ENCODE results near the gene PIGQ. TPM values are rescaled to one million over a fixed set of nuclear protein-coding genes. Genes with fewer than 3 reads are reported as not detected.

The PIGQ gene
- total RNA-seq, 1 experiment from 2014 or later = 72.5 TPM

- ChIA-PET POLR2A (ENCODE audit: unreplicated experiment) (interaction anchor here (0.5 to 0.7 kb wide), 2 partner anchors 32 to 94 kb away, joined by 4 to 6 read pairs; no protein-coding TSS in a partner anchor), CTCF (no interaction called here)
- intact Hi-C loops (cut with micrococcal nuclease; ENCODE audit: unreplicated experiment) = loop anchor here (2.0 kb wide), 1 partner anchor 55 kb away; no protein-coding TSS in a partner anchor
- BruUV-seq (replicated peaks) = no TSS peak
- Histone ChIP-seq H3K9me3 (ENCODE audit: insufficient read depth, low read depth) (no peaks in the 10 kb centered on the region), H2AFZ (peak within 1 kb of the TSS; percentile 80), H3K4me1 (replicated peaks; ENCODE audit: insufficient read depth) (peaks cover 46% of the 10 kb centered on the region), H3K4me2 (peak within 1 kb of the TSS; percentile 99), H3F3A (ENCODE audit: insufficient read depth, low read depth) (peaks cover 35% of the 10 kb centered on the region), H3K4me3 (peak within 1 kb of the TSS; percentile 81), H3K36me3 (ENCODE audit: low read depth) (no peaks in the 10 kb centered on the region), H3K79me2 (ENCODE audit: low read depth) (peaks cover 54% of the 10 kb centered on the region), H3K9me2 (ENCODE audit: insufficient read depth) (no peaks in the 10 kb centered on the region), H3K27me3 (ENCODE audit: insufficient read depth, low read depth) (no peaks in the 10 kb centered on the region), H3K27ac (peak within 1 kb of the TSS; percentile 78), H4K20me1 (ENCODE audit: insufficient read depth) (peaks cover 32% of the 10 kb centered on the region)
- peak; percentile 88 to 99 for DNase-seq
- no peak for TF ChIP-seq EZH2 (IDR thresholded peaks at IDR 0.05; ENCODE audit: low read depth)
- TF ChIP-seq, protein P1, sequence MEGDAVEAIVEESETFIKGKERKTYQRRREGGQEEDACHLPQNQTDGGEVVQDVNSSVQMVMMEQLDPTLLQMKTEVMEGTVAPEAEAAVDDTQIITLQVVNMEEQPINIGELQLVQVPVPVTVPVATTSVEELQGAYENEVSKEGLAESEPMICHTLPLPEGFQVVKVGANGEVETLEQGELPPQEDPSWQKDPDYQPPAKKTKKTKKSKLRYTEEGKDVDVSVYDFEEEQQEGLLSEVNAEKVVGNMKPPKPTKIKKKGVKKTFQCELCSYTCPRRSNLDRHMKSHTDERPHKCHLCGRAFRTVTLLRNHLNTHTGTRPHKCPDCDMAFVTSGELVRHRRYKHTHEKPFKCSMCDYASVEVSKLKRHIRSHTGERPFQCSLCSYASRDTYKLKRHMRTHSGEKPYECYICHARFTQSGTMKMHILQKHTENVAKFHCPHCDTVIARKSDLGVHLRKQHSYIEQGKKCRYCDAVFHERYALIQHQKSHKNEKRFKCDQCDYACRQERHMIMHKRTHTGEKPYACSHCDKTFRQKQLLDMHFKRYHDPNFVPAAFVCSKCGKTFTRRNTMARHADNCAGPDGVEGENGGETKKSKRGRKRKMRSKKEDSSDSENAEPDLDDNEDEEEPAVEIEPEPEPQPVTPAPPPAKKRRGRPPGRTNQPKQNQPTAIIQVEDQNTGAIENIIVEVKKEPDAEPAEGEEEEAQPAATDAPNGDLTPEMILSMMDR (conservative IDR thresholded peaks at IDR 0.05) = no peak; the same call in 1 of the 2 replicates
Measured at GRCh38 chr16:589658-590187, 20.0 kb downstream of the PIGQ start, which contains the start of gene RAB40C. Gene RAB40C (plus strand): TSS chr16:590066. CDS start chr16:590292, 226 bp downstream.

- H3F3A ChIP-seq (ENCODE audit: insufficient read depth, low read depth) = peaks cover 35% of the 10 kb centered on the region
- TF ChIP-seq, protein P1 (conservative IDR thresholded peaks at IDR 0.05) = no peak
- no peak for TF ChIP-seq EZH2 (IDR thresholded peaks at IDR 0.05; ENCODE audit: low read depth)
- no TSS peak for BruUV-seq (replicated peaks)
- peak overlapping the region; percentile 81 for H3K4me3 ChIP-seq
- 0 out of 2 replicates have a peak overlapping the region, but pooled peaks have one; percentile 75 for H2AFZ ChIP-seq
- no peak overlapping the region for H3K27ac ChIP-seq
- peaks cover 46% of the 10 kb centered on the region for H3K4me1 ChIP-seq (replicated peaks; ENCODE audit: insufficient read depth)
- no peaks in the 10 kb centered on the region for H3K27me3 ChIP-seq (ENCODE audit: insufficient read depth, low read depth)
- H3K9me3 ChIP-seq (ENCODE audit: insufficient read depth, low read depth) = no peaks in the 10 kb centered on the region
- peaks cover 35% of the 10 kb centered on the region for H4K20me1 ChIP-seq (ENCODE audit: insufficient read depth)
- peaks cover 60% of the 10 kb centered on the region for H3K79me2 ChIP-seq (ENCODE audit: low read depth)
- no peaks in the 10 kb centered on the region for H3K36me3 ChIP-seq (ENCODE audit: low read depth)
- CTCF ChIA-PET = no interaction called here
- DNase-seq = peak in 1 of 2 experiments; percentile 38
- POLR2A ChIA-PET (ENCODE audit: unreplicated experiment) = interaction anchor here (0.6 to 0.7 kb wide), 3 partner anchors 32 to 92 kb away, joined by 3 to 4 read pairs (median 3); no protein-coding TSS in a partner anchor
- H3K4me2 ChIP-seq = peak overlapping the region; percentile 99
- intact Hi-C loops (cut with micrococcal nuclease; ENCODE audit: unreplicated experiment) = no loop called here
- H3K9me2 ChIP-seq (ENCODE audit: insufficient read depth) = no peaks in the 10 kb centered on the region
Measured at GRCh38 chr16:590188-590814, 20.5 kb downstream of the PIGQ start.

DNA sequence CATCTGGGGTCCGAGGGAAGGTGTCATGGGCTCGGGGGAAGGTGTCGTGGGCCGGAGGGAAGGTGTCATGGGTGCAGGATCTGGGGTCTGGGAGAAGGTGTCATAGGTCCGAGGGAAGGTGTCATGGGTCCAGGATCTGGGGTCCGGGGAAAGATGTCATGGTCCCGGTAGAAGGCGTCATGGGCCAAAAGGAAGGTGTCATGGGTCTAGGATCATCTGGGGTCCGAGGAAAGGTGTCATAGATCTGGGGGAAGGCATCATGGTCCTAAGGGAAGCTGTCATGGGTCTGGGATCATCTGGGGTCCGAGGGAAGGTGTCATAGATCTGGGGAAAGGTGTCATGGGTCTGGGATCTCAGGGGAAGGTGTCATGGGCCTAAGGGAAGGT, 21.0 kb downstream of the PIGQ start:
- no TSS peak for BruUV-seq (replicated peaks)
- Histone ChIP-seq H3K9me3 (ENCODE audit: insufficient read depth, low read depth) (no peaks in the 10 kb centered on the region), H3K36me3 (ENCODE audit: low read depth) (no peaks in the 10 kb centered on the region), H3K79me2 (ENCODE audit: low read depth) (peaks cover 65% of the 10 kb centered on the region), H3K4me3 (peak overlapping the region; percentile 81), H3K4me1 (replicated peaks; ENCODE audit: insufficient read depth) (peaks cover 46% of the 10 kb centered on the region), H3K27me3 (ENCODE audit: insufficient read depth, low read depth) (no peaks in the 10 kb centered on the region), H2AFZ (no peak overlapping the region), H3K4me2 (peak overlapping the region; percentile 99), H3F3A (ENCODE audit: insufficient read depth, low read depth) (peaks cover 35% of the 10 kb centered on the region), H3K27ac (no peak overlapping the region), H4K20me1 (ENCODE audit: insufficient read depth) (peaks cover 39% of the 10 kb centered on the region), H3K9me2 (ENCODE audit: insufficient read depth) (no peaks in the 10 kb centered on the region)
- intact Hi-C loops (cut with micrococcal nuclease; ENCODE audit: unreplicated experiment) = no loop called here
- ChIA-PET POLR2A (ENCODE audit: unreplicated experiment) (interaction anchor here (0.6 to 0.7 kb wide), 3 partner anchors 31 to 91 kb away, joined by 3 to 4 read pairs (median 3); no protein-coding TSS in a partner anchor), CTCF (no interaction called here)
- no peak for DNase-seq
- TF ChIP-seq, protein P1 (conservative IDR thresholded peaks at IDR 0.05) = no peak
- no peak for TF ChIP-seq EZH2 (IDR thresholded peaks at IDR 0.05; ENCODE audit: low read depth)

Data from PC-9 (cell line).